OCI-LY7 (cell line): Measurements from ENCODE around the gene TK1. TPM values are rescaled to one million over a fixed set of nuclear protein-coding genes. Genes with fewer than 3 reads are reported as not detected.

ENCODE experiments used
- BruUV-seq: library from RNA; stranded (reverse); fragments of 400-500 nt; replicated peaks from 2 replicates; lab custom pipeline; 2021; lab: Mats Ljungman, UMichigan
- CTCF ChIA-PET: fragments of 300-600 bp; sonication (Branson Sonifier 250); formaldehyde crosslinking; loops from one replicate; lab custom pipeline; 2022; ENCODE audit warnings: antibody characterized with exemption; ENCODE audit not compliant: unreplicated experiment; lab: Charles Lee
- POLR2A ChIA-PET: fragments of 300-600 bp; sonication (Branson Sonifier 250); formaldehyde crosslinking; loops from one replicate; lab custom pipeline; 2022; ENCODE audit warnings: antibody characterized with exemption; lab: Charles Lee
- DNase-seq: peaks from one replicate; pipeline ENCODE4 v3.0.0-alpha.2; 2015; ENCODE audit warnings: low spot score
- H2AFZ ChIP-seq: fragments of 200-600 bp; sonication (generic), shearing (Covaris generic); 2 replicates; pipeline ENCODE4 v1.6.1; 2014; ENCODE audit warnings: mild to moderate bottlenecking, antibody characterized with exemption, low read length, moderate library complexity
- H3K27ac ChIP-seq: fragments of 200-600 bp; sonication (generic); 2 replicates; pipeline ENCODE4 v1.5.1; 2014; ENCODE audit warnings: mixed run types, low read depth, mild to moderate bottlenecking, moderate library complexity, low read length, inconsistent platforms; ENCODE audit not compliant: poor library complexity, severe bottlenecking
- H3K36me3 ChIP-seq: fragments of 200-600 bp; sonication (generic); 2 replicates; pipeline ENCODE4 v1.6.1; 2014; ENCODE audit warnings: mild to moderate bottlenecking, antibody characterized with exemption, low read length, moderate library complexity, mixed read lengths; ENCODE audit not compliant: insufficient read depth
- H3K4me1 ChIP-seq: fragments of 200-600 bp; sonication (generic); 2 replicates; pipeline ENCODE4 v1.5.1; 2014; ENCODE audit warnings: mild to moderate bottlenecking, low read length; ENCODE audit not compliant: insufficient read depth, poor library complexity, severe bottlenecking
- H3K4me2 ChIP-seq: fragments of 200-600 bp; sonication (generic); 2 replicates; pipeline ENCODE4 v1.6.1; 2014; ENCODE audit warnings: mild to moderate bottlenecking, low read length
- H3K4me3 ChIP-seq: fragments of 200-600 bp; sonication (generic); 2 replicates; pipeline ENCODE4 v1.5.1; 2014; ENCODE audit warnings: mild to moderate bottlenecking, low read depth, low read length; ENCODE audit not compliant: poor library complexity, severe bottlenecking
- H3K79me2 ChIP-seq: fragments of 200-600 bp; sonication (generic); 2 replicates; pipeline ENCODE4 v1.6.1; 2016; ENCODE audit warnings: low read depth, mild to moderate bottlenecking, low read length, moderate library complexity, mixed read lengths; ENCODE audit not compliant: insufficient read depth
- H3K9me2 ChIP-seq: fragments of 200-600 bp; sonication (generic); 2 replicates; pipeline ENCODE4 v1.6.1; 2016; ENCODE audit warnings: mild to moderate bottlenecking, low read length, mixed read lengths; ENCODE audit not compliant: insufficient read depth
- H3K9me3 ChIP-seq: fragments of 200-600 bp; sonication (generic); 2 replicates; pipeline ENCODE4 v1.6.1; 2014; ENCODE audit warnings: mild to moderate bottlenecking, mixed run types, low read length, mixed read lengths
- H4K20me1 ChIP-seq: fragments of 200-600 bp; sonication (generic); 2 replicates; pipeline ENCODE4 v1.6.1; 2014; ENCODE audit warnings: mild to moderate bottlenecking, antibody characterized with exemption, low read length, moderate library complexity, mixed read lengths; ENCODE audit not compliant: insufficient read depth
- EZH2phosphoT487 ChIP-seq: fragments of 200-600 bp; sonication (generic); IDR thresholded peaks from 2 replicates; pipeline ENCODE4 v1.6.1; 2018; ENCODE audit warnings: low read depth, borderline replicate concordance, mild to moderate bottlenecking, mixed run types, antibody characterized with exemption, low read length, moderate library complexity, mixed read lengths
- intact Hi-C: fragments of 100-400 bp; cut with micrococcal nuclease; formaldehyde crosslinking; loops from one replicate; pipeline ENCODE4 v1.10.0; 2022; ENCODE audit not compliant: unreplicated experiment
- total RNA-seq, 2 experiments: library from RNA; depleted of rRNA in 1 of 2; stranded (reverse); fragments of >200 nt in 1 of 2; shearing (Covaris generic) in 1 of 2; gene quantifications; 2 replicates each; pipeline ENCODE4 v1.2.3, GENCODE V29; 2014 to 2022
- TF ChIP-seq, protein P1 (sequence below): fragments of 200-600 bp; sonication (generic); conservative IDR thresholded peaks from 2 replicates; pipeline ENCODE4 v1.5.1; 2014; ENCODE audit warnings: mild to moderate bottlenecking, antibody characterized with exemption, low read length, moderate library complexity, mixed read lengths

Gene TK1
- total RNA-seq, 2 experiments from 2014 or later = 108 to 149 TPM

DNA sequence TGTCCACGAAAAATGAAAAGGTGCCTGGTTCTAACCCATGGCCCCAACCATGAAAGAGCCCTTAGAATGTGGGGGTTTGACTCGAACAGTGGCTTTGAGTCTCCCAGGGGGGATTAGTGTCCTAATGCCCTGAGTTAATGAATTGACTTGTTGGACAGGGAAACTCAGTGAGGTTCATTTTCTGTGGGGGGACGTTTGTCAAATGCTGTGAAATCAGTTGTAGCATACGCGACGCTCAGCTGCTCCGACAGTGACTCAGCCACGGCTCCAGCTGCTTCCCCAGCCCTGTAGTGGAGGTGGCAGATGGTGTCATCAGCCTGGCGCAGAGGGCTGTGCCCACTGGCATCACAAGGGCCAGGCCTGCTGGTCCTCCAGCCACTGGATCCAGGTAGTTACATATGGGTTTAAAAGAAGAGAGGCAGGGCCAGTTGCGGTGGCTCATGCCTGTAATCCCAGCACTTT, 40.6 kb upstream of the TK1 start:
- DNase-seq = no peak
- TF ChIP-seq, protein P1, sequence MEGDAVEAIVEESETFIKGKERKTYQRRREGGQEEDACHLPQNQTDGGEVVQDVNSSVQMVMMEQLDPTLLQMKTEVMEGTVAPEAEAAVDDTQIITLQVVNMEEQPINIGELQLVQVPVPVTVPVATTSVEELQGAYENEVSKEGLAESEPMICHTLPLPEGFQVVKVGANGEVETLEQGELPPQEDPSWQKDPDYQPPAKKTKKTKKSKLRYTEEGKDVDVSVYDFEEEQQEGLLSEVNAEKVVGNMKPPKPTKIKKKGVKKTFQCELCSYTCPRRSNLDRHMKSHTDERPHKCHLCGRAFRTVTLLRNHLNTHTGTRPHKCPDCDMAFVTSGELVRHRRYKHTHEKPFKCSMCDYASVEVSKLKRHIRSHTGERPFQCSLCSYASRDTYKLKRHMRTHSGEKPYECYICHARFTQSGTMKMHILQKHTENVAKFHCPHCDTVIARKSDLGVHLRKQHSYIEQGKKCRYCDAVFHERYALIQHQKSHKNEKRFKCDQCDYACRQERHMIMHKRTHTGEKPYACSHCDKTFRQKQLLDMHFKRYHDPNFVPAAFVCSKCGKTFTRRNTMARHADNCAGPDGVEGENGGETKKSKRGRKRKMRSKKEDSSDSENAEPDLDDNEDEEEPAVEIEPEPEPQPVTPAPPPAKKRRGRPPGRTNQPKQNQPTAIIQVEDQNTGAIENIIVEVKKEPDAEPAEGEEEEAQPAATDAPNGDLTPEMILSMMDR = no peak
- TF ChIP-seq EZH2phosphoT487 = no peak
- Histone ChIP-seq H3K27ac (no peak overlapping the region), H3K9me2 (no peaks in the 10 kb centered on the region), H2AFZ (no peak overlapping the region), H4K20me1 (no peaks in the 10 kb centered on the region), H3K36me3 (peaks cover 31% of the 10 kb centered on the region), H3K9me3 (no peaks in the 10 kb centered on the region), H3K4me1 (peaks cover 14% of the 10 kb centered on the region), H3K4me3 (no peak overlapping the region), H3K4me2 (no peak overlapping the region), H3K79me2 (no peaks in the 10 kb centered on the region)
- BruUV-seq = no TSS peak
- CTCF ChIA-PET = interaction anchor here (0.6 kb wide), 1 partner anchor 21 kb away, joined by 4 read pairs; no protein-coding TSS in a partner anchor
- intact Hi-C loops = no loop called here
- POLR2A ChIA-PET = no interaction called here

DNA sequence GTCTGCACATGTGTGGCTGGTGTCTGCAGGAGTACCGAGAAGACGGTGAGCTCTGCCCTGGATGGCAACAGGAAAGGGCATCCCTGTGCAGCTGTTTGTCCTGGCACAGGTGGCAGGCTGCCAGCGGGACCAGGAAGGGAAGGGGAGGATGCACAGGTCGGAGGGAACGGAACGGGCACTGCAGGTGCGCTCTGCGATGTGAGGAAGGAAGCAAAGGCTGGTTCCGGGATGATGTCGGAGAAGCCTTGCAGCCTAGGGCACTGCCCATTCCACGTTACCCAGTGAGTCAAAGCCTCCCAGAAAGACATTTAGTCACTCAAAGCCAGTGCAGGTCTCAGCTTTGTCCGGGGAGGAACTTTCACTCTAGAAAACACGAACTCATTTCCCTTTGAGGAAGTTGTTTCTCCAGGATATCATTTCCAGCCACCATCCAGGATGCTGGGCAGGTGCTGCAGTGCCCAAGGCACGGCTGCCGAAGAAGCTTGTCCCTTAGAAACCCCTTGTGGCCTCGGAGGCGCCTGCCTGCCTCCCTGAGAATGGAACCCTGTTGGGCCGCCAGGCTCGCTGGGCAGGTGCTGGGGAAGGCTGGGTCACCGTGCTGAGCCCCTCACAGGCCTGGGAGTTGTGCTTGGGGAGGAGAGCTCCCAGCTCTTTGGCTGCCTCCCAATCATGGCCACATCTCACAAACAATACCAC, 40.1 kb upstream of the TK1 start:
- no peak for DNase-seq

More for the DNA sequence above, 40.1 kb upstream of the TK1 start:
- no peak overlapping the region for H3K4me3 ChIP-seq
- peaks cover 36% of the 10 kb centered on the region for H3K36me3 ChIP-seq
- intact Hi-C loops = no loop called here
- no peak overlapping the region for H2AFZ ChIP-seq
- ChIA-PET CTCF (interaction anchor here (0.6 kb wide), 1 partner anchor 21 kb away, joined by 4 read pairs; no protein-coding TSS in a partner anchor), POLR2A (interaction anchor here (1.1 kb wide), 1 partner anchor 16 kb away, joined by 4 read pairs; no protein-coding TSS in a partner anchor)
- H3K4me2 ChIP-seq = no peak overlapping the region
- no peak for TF ChIP-seq EZH2phosphoT487
- TF ChIP-seq, protein P1 = no peak
- H4K20me1 ChIP-seq = no peaks in the 10 kb centered on the region
- peaks cover 14% of the 10 kb centered on the region for H3K4me1 ChIP-seq
- H3K27ac ChIP-seq = no peak overlapping the region
- H3K9me3 ChIP-seq = no peaks in the 10 kb centered on the region
- H3K79me2 ChIP-seq = no peaks in the 10 kb centered on the region
- BruUV-seq = no TSS peak
- no peaks in the 10 kb centered on the region for H3K9me2 ChIP-seq
